PC-9 (cell line): Measurements from ENCODE around the gene TMEM121B. TPM values are rescaled to one million over a fixed set of nuclear protein-coding genes. Genes with fewer than 3 reads are reported as not detected.

Experiments used
- BruUV-seq: library from RNA; stranded (reverse); fragments of 400-500 nt; replicated peaks from 2 replicates; lab custom pipeline; 2021; lab: Mats Ljungman, UMichigan
- CTCF ChIA-PET: fragments of 300-600 bp; sonication (Branson Sonifier 250); formaldehyde crosslinking; loops from one replicate; lab custom pipeline; 2022; ENCODE audit warnings: antibody characterized with exemption; lab: Charles Lee
- POLR2A ChIA-PET: fragments of 300-600 bp; sonication (Branson Sonifier 250); formaldehyde crosslinking; loops from one replicate; lab custom pipeline; 2022; ENCODE audit warnings: antibody characterized with exemption; ENCODE audit not compliant: unreplicated experiment; lab: Charles Lee
- DNase-seq, 2 experiments: peaks; one replicate each; pipeline versions ENCODE4 v3.0.0 to v3.0.0-alpha.2; 2015 to 2022; ENCODE audit warnings: mixed read lengths in 1 of 2
- H2AFZ ChIP-seq: fragments of 200-600 bp; sonication (generic); 2 replicates; pipeline ENCODE4 v1.8.1; 2017; ENCODE audit warnings: antibody characterized with exemption
- H3F3A ChIP-seq: fragments of 200-600 bp; sonication (generic); 2 replicates; pipeline ENCODE4 v1.8.1; 2017; ENCODE audit warnings: antibody characterized with exemption, mild to moderate bottlenecking, low read depth; ENCODE audit not compliant: insufficient read depth
- H3K27ac ChIP-seq: fragments of 200-600 bp; sonication (generic); 2 replicates; pipeline ENCODE4 v1.6.1; 2016; ENCODE audit warnings: mixed run types
- H3K27me3 ChIP-seq: fragments of 200-600 bp; sonication (generic); 2 replicates; pipeline ENCODE4 v1.6.1; 2016; ENCODE audit warnings: low read depth, mixed run types; ENCODE audit not compliant: insufficient read depth
- H3K36me3 ChIP-seq: fragments of 200-600 bp; sonication (generic); 2 replicates; pipeline ENCODE4 v1.6.1; 2016; ENCODE audit warnings: low read depth, mixed run types
- H3K4me1 ChIP-seq: fragments of 200-600 bp; sonication (generic); replicated peaks from 2 replicates; pipeline ENCODE4 v1.6.1; 2016; ENCODE audit warnings: mixed run types; ENCODE audit not compliant: insufficient read depth
- H3K4me2 ChIP-seq: fragments of 200-600 bp; sonication (generic); 2 replicates; pipeline ENCODE4 v1.6.1; 2017; ENCODE audit warnings: mixed run types
- H3K4me3 ChIP-seq: fragments of 200-600 bp; sonication (generic); 2 replicates; pipeline ENCODE4 v1.6.1; 2016; ENCODE audit warnings: mixed run types
- H3K79me2 ChIP-seq: fragments of 200-600 bp; sonication (generic); 2 replicates; pipeline ENCODE4 v1.6.1; 2017; ENCODE audit warnings: low read depth, mixed run types
- H3K9me2 ChIP-seq: fragments of 200-600 bp; sonication (generic); 2 replicates; pipeline ENCODE4 v1.8.1; 2017; ENCODE audit warnings: mild to moderate bottlenecking; ENCODE audit not compliant: insufficient read depth
- H3K9me3 ChIP-seq: fragments of 200-600 bp; sonication (generic); 2 replicates; pipeline ENCODE4 v1.8.1; 2016; ENCODE audit warnings: low read depth; ENCODE audit not compliant: insufficient read depth
- H4K20me1 ChIP-seq: fragments of 200-600 bp; sonication (generic); 2 replicates; pipeline ENCODE4 v1.8.1; 2017; ENCODE audit not compliant: insufficient read depth
- EZH2 ChIP-seq: fragments of 200-600 bp; sonication (generic); IDR thresholded peaks from 2 replicates; pipeline ENCODE4 v1.8.0; 2017; ENCODE audit warnings: antibody characterized with exemption, low read depth
- intact Hi-C: fragments of 100-400 bp; cut with micrococcal nuclease; formaldehyde crosslinking; loops from one replicate; pipeline ENCODE4 v1.10.0; 2022; ENCODE audit not compliant: unreplicated experiment
- total RNA-seq: library from RNA; stranded (reverse); gene quantifications from 2 replicates; pipeline ENCODE4 v1.2.3, GENCODE V29; 2021
- TF ChIP-seq, protein P1 (sequence below): fragments of 200-600 bp; sonication (generic); conservative IDR thresholded peaks from 2 replicates; pipeline ENCODE4 v1.6.1; 2017; ENCODE audit warnings: mixed run types, antibody characterized with exemption, mild to moderate bottlenecking, moderate library complexity

Gene TMEM121B
- total RNA-seq, 1 experiment from 2014 or later = not detected

DNA sequence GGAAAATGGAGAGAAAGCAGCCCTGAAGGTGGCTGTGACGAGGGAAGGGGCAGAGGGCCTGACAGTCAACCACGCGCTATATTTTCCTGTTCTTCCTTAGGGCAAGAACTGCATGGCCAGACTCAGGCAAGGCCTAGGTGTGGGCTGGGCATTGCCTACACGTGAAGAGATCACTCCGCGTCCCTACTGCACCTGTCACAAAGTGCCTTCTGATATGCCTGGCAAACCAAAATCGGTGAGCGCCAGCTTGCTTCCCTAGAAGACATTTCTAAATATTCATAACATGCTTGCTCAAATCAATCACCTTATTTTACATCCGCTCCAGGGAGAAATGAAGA, 6.3 kb downstream of the TMEM121B start:
- no TSS peak for BruUV-seq
- Histone ChIP-seq H3K9me3 (no peaks in the 10 kb centered on the region), H3F3A (no peaks in the 10 kb centered on the region), H3K4me1 (no peaks in the 10 kb centered on the region), H3K27ac (no peak overlapping the region), H3K79me2 (no peaks in the 10 kb centered on the region), H3K4me2 (no peak overlapping the region), H3K36me3 (no peaks in the 10 kb centered on the region), H3K27me3 (no peaks in the 10 kb centered on the region), H3K9me2 (no peaks in the 10 kb centered on the region), H2AFZ (no peak overlapping the region), H3K4me3 (no peak overlapping the region), H4K20me1 (no peaks in the 10 kb centered on the region)
- TF ChIP-seq EZH2 = no peak
- intact Hi-C loops = no loop called here
- DNase-seq = no peak
- POLR2A ChIA-PET = interaction anchor here (0.6 kb wide), 1 partner anchor 42 kb away, joined by 4 read pairs; no protein-coding TSS in a partner anchor
- CTCF ChIA-PET = no interaction called here

DNA sequence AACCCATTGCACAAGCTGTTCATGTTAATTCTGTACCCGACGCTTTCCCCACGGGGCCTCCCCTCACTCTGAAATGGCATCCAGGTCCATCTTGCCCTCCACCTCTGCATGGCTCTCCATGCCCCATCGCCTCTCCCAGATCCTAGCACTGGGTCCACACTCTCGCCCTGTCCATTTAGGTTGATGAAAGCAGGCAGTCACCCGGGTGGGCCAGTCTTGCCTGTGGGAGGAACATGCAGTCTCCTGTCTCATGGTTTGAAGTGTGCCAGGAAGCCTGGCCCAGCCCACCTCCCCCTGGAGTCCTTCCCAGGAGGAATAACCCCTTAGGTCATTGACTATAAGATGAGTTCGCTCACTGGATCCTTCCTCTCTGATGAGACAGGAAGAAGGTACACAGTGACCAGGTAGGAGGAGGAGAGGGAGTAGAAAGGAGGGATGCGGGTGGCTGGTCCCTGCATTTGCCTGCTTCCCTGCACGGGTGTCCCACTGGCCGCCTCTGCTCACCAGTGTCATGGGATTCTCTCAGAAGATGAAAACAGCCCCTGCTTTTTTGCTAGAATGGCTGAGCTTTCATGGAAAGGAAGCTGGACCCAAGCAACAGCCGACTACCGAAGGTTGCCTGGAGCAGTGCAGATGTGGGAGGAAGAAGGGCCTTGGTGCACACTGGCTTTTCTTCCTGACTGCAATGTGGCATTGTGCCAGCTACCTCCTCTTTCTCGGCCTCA, 6.8 kb downstream of the TMEM121B start:
- H3K27ac ChIP-seq = no peak overlapping the region
- H3K4me3 ChIP-seq = no peak overlapping the region
- no peaks in the 10 kb centered on the region for H4K20me1 ChIP-seq
- H3K4me1 ChIP-seq = no peaks in the 10 kb centered on the region
- no TSS peak for BruUV-seq
- ChIA-PET CTCF (no interaction called here), POLR2A (interaction anchor here (0.6 kb wide), 1 partner anchor 526 kb away, joined by 3 read pairs; no protein-coding TSS in a partner anchor)
- no peak overlapping the region for H2AFZ ChIP-seq
- H3K79me2 ChIP-seq = no peaks in the 10 kb centered on the region
- no peaks in the 10 kb centered on the region for H3K27me3 ChIP-seq
- no peaks in the 10 kb centered on the region for H3K36me3 ChIP-seq
- no peak overlapping the region for H3K4me2 ChIP-seq
- DNase-seq = no peak
- no peaks in the 10 kb centered on the region for H3F3A ChIP-seq
- TF ChIP-seq, protein P1, sequence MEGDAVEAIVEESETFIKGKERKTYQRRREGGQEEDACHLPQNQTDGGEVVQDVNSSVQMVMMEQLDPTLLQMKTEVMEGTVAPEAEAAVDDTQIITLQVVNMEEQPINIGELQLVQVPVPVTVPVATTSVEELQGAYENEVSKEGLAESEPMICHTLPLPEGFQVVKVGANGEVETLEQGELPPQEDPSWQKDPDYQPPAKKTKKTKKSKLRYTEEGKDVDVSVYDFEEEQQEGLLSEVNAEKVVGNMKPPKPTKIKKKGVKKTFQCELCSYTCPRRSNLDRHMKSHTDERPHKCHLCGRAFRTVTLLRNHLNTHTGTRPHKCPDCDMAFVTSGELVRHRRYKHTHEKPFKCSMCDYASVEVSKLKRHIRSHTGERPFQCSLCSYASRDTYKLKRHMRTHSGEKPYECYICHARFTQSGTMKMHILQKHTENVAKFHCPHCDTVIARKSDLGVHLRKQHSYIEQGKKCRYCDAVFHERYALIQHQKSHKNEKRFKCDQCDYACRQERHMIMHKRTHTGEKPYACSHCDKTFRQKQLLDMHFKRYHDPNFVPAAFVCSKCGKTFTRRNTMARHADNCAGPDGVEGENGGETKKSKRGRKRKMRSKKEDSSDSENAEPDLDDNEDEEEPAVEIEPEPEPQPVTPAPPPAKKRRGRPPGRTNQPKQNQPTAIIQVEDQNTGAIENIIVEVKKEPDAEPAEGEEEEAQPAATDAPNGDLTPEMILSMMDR = no peak
- no peak for TF ChIP-seq EZH2
- H3K9me2 ChIP-seq = no peaks in the 10 kb centered on the region
- intact Hi-C loops = no loop called here
- no peaks in the 10 kb centered on the region for H3K9me3 ChIP-seq

DNA sequence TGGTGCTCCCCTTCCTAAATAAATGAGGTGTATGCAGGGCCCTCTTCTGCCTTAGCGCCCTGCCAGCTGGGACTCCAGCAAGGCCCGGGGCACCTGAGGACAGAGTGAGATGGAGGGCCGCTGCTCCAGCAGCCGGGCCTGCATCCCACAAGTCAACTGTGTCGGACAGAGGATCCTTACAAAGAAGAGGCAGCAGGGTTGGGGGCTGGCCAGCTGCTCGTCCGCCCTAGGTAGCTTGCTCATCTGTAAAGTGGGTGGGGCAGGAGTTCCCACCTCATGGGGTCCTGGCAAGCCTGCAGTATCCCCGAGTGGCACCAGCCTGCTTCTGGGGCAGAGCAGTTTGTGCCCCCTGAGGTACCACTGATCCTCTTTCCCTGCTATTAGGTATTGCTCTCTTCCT, 7.6 kb downstream of the TMEM121B start:
- Histone ChIP-seq H3K36me3 (no peaks in the 10 kb centered on the region), H3K27ac (no peak overlapping the region), H3K4me1 (no peaks in the 10 kb centered on the region), H3K9me2 (no peaks in the 10 kb centered on the region), H2AFZ (no peak overlapping the region), H3K27me3 (no peaks in the 10 kb centered on the region), H3K4me3 (no peak overlapping the region), H3K79me2 (no peaks in the 10 kb centered on the region), H4K20me1 (no peaks in the 10 kb centered on the region), H3F3A (no peaks in the 10 kb centered on the region), H3K4me2 (no peak overlapping the region), H3K9me3 (no peaks in the 10 kb centered on the region)
- ChIA-PET POLR2A (interaction anchor here (0.6 kb wide), 1 partner anchor 527 kb away, joined by 3 read pairs; no protein-coding TSS in a partner anchor), CTCF (no interaction called here)
- intact Hi-C loops = no loop called here
- no peak for DNase-seq
- no TSS peak for BruUV-seq
- no peak for TF ChIP-seq EZH2
- TF ChIP-seq, protein P1 = no peak
